Suppressor macrophage treated with lipopolysaccharide for 1 hour (primary cell): Measurements from ENCODE around the gene OSBPL1A.

Experiments
- DNase-seq, 3 donors: peaks; one replicate each; pipeline ENCODE4 v3.0.0-alpha.2; 2020 to 2022

Gene OSBPL1A

GRCh38 chr18:24115628-24116027 is 282.0 kb downstream of the OSBPL1A start:
- DNase-seq = peak in 2 of 3 donors; percentile 26 to 29

- no peak for DNase-seq
Observed at GRCh38 chr18:24114924-24115549, 282.6 kb downstream of the OSBPL1A start.

- DNase-seq = no peak
Observed at GRCh38 chr18:24112874-24113615, 284.6 kb downstream of the OSBPL1A start.

- DNase-seq = no peak
Observed at GRCh38 chr18:24112464-24112863, 285.2 kb downstream of the OSBPL1A start.
